GM12878 (cell line): ENCODE measurements around the gene BDH1. TPM values are rescaled to one million over a fixed set of nuclear protein-coding genes. Genes with fewer than 3 reads are reported as not detected.
"Not testable (repeated sequence)": the region's sequence is repeated elsewhere in the genome, so short reads cannot be mapped to it uniquely, and the experiment has no call there.

Experiments
- ATAC-seq: fragments of 200-7000 bp; cut with Tn5 transposase; 3 replicates; pipeline ENCODE4 v1.9.1; 2020; ENCODE audit warnings: mild to moderate bottlenecking, moderate library complexity
- BruUV-seq: library from RNA; stranded (reverse); fragments of 400-500 nt; replicated peaks from 2 replicates; lab custom pipeline; 2021; lab: Mats Ljungman, UMichigan
- CTCF ChIA-PET: fragments of 300-600 bp; sonication (Branson Sonifier 250); formaldehyde crosslinking; extraction: SDS; loops from one replicate; lab custom pipeline; 2021; ENCODE audit warnings: inconsistent platforms; lab: Yijun Ruan, JAX
- POLR2A ChIA-PET: fragments of 350-600 bp; formaldehyde crosslinking; extraction: SDS; loops from one replicate; lab custom pipeline; 2021; ENCODE audit warnings: inconsistent platforms; lab: Charles Lee
- RAD21 ChIA-PET: fragments of 300-600 bp; sonication (Branson Sonifier 250); formaldehyde crosslinking; loops from one replicate; lab custom pipeline; 2023; ENCODE audit warnings: antibody characterized with exemption; ENCODE audit not compliant: unreplicated experiment; lab: Charles Lee
- SMC1A ChIA-PET: fragments of 300-600 bp; sonication (Branson Sonifier 250); formaldehyde crosslinking; loops from one replicate; lab custom pipeline; 2023; ENCODE audit not compliant: unreplicated experiment, uncharacterized antibody; lab: Charles Lee
- DNase-seq: peaks from one replicate; pipeline ENCODE4 v3.0.0-alpha.2; 2011; ENCODE audit warnings: low read depth, low spot score
- FAIRE-seq: peaks from 3 replicates; lab custom pipeline; 2011; peaks lifted over from hg19 to GRCh38; lab: Jason Lieb, UNC
- H2AFZ ChIP-seq: 2 replicates; pipeline ENCODE4 v1.6.0; 2011; ENCODE audit warnings: low read depth, low read length, control low read depth; ENCODE audit not compliant: control insufficient read depth
- H3K27ac ChIP-seq: 2 replicates; pipeline ENCODE4 v1.5.1; 2011; ENCODE audit warnings: control low read depth; ENCODE audit not compliant: control insufficient read depth, insufficient read depth
- H3K27me3 ChIP-seq, 2 experiments: replicated peaks in 1 of 2; 2 replicates each; pipeline versions ENCODE4 v1.6.0 to v1.6.1; 2011; ENCODE audit warnings: low read length in 1 of 2; ENCODE audit not compliant: control insufficient read depth in 2 of 2, insufficient read depth in 2 of 2
- H3K36me3 ChIP-seq, 2 experiments: 2 replicates each; pipeline ENCODE4 v1.5.1; 2011; ENCODE audit warnings: low read length in 1 of 2; ENCODE audit not compliant: control insufficient read depth in 2 of 2, insufficient read depth in 2 of 2
- H3K4me1 ChIP-seq: 2 replicates; pipeline ENCODE4 v1.6.1; 2011; ENCODE audit warnings: mild to moderate bottlenecking, low read length, moderate library complexity, mixed read lengths; ENCODE audit not compliant: control insufficient read depth, insufficient read depth
- H3K4me2 ChIP-seq: 2 replicates; pipeline ENCODE4 v1.6.0; 2011; ENCODE audit warnings: control low read depth; ENCODE audit not compliant: control insufficient read depth, insufficient read depth
- H3K4me3 ChIP-seq: fragments of 200-600 bp; sonication (generic); 2 replicates; pipeline ENCODE4 v1.5.1; 2016
- H3K79me2 ChIP-seq: 2 replicates; pipeline ENCODE4 v1.6.0; 2011; ENCODE audit warnings: low read length; ENCODE audit not compliant: control insufficient read depth, insufficient read depth
- H3K9ac ChIP-seq: 2 replicates; pipeline ENCODE4 v1.8.0; 2011; ENCODE audit warnings: low read length, control low read depth, mixed read lengths; ENCODE audit not compliant: control insufficient read depth, insufficient read depth
- H3K9me3 ChIP-seq: replicated peaks from 3 replicates; pipeline ENCODE4 v1.5.1; 2011; ENCODE audit warnings: mild to moderate bottlenecking, low read length; ENCODE audit not compliant: control insufficient read depth, insufficient read depth
- H4K20me1 ChIP-seq: 2 replicates; pipeline ENCODE4 v1.6.0; 2011; ENCODE audit not compliant: control insufficient read depth, insufficient read depth
- BCLAF1 ChIP-seq: fragments of 450-650 bp; IDR thresholded peaks from 2 replicates; pipeline ENCODE4 v1.6.1; 2017; ENCODE audit warnings: antibody characterized with exemption, mild to moderate bottlenecking, moderate library complexity
- EGR1 ChIP-seq, 2 experiments: IDR thresholded peaks; 1 replicate in 1 of 2; 2 replicates in 1 of 2; pipeline ENCODE4 v1.6.1; 2011 to 2012; ENCODE audit warnings: low read depth in 2 of 2, low read length in 2 of 2, borderline replicate concordance in 1 of 2, mild to moderate bottlenecking in 1 of 2, moderate library complexity in 1 of 2
- ETV6 ChIP-seq, 2 experiments: fragments of 450-650 bp in 1 of 2; IDR thresholded peaks in 1 of 2; conservative IDR thresholded peaks in 1 of 2; 2 replicates each; pipeline ENCODE4 v1.6.1; 2014; ENCODE audit warnings: antibody characterized with exemption in 1 of 2, borderline replicate concordance in 1 of 2, low read depth in 1 of 2, mild to moderate bottlenecking in 1 of 2, moderate library complexity in 1 of 2
- HDAC2 ChIP-seq: fragments of 200-600 bp; sonication (generic); IDR thresholded peaks from 2 replicates; pipeline ENCODE4 v1.6.1; 2017
- RAD51 ChIP-seq: fragments of 450-650 bp; IDR thresholded peaks from 2 replicates; pipeline ENCODE4 v1.6.1; 2016; ENCODE audit warnings: moderate library complexity, mild to moderate bottlenecking, inconsistent platforms
- SMARCA5 ChIP-seq: fragments of 450-650 bp; IDR thresholded peaks from 2 replicates; pipeline ENCODE4 v1.6.1; 2017; ENCODE audit warnings: mild to moderate bottlenecking
- TAF1 ChIP-seq: IDR thresholded peaks from 2 replicates; pipeline ENCODE4 v1.6.1; 2011; ENCODE audit warnings: mild to moderate bottlenecking, low read depth, low read length, borderline replicate concordance
- ZNF274 ChIP-seq: IDR thresholded peaks from one replicate; pipeline ENCODE4 v1.8.0; 2011; ENCODE audit not compliant: insufficient read length, insufficient read depth
- WGBS: methylation state at CpG from one replicate; pipeline ENCODE4 v1.1.6; 2016; ENCODE audit warnings: low lambda C conversion rate; ENCODE audit not compliant: insufficient replicate concordance, insufficient coverage; ENCODE audit errors: missing lambda C conversion rate; 5-methylcytosine and 5-hydroxymethylcytosine counted together
- in situ Hi-C: fragments of 300-500 bp; cut with MboI; formaldehyde crosslinking; loops from 9 replicates; pipeline ENCODE4 v1.14.3; 2018; ENCODE audit warnings: mixed read lengths
- intact Hi-C: fragments of 100-400 bp; cut with micrococcal nuclease; formaldehyde crosslinking; loops from one replicate; pipeline ENCODE4 v1.14.2; 2022; ENCODE audit not compliant: unreplicated experiment
- polyA plus RNA-seq, 11 experiments: library from polyadenylated mRNA; depleted of rRNA in 4 of 11; unstranded in 6 of 11; stranded (reverse) in 5 of 11; fragments of >200 nt; fragmentation: Nextera tagmentation in 4 of 11; fragmentation: Illumina TruSeq in 1 of 11; extraction: Ambion mirVana in 4 of 11; extraction: Trizol in 1 of 11; gene quantifications; 1 replicate in 1 of 11; 2 replicates in 10 of 11; pipeline versions ENCODE4 v1.2.1 to v1.2.3, GENCODE V29; 2011 to 2016; ENCODE audit warnings: inconsistent platforms in 2 of 11, missing spikeins in 2 of 11, low read depth in 1 of 11
- total RNA-seq, 4 experiments: library from RNA; depleted of rRNA in 3 of 4; stranded (reverse); fragments of >200 nt in 3 of 4; fragmentation: Illumina TruSeq in 1 of 4; extraction: Trizol in 1 of 4; gene quantifications; 2 replicates each; pipeline versions ENCODE4 v1.2.1 to v1.2.3, GENCODE V29; 2013 to 2021

BDH1 gene
- total and polyA plus RNA-seq, 10 of the 15 experiments (the other 5 are each of a cell fraction or from before 2014, with no cell fraction given) = 11.3 to 84.5 (median 60.3) TPM

- 0 out of 2 replicates have a peak overlapping the region, but pooled peaks have one; percentile 1 for H3K27ac ChIP-seq
- BruUV-seq, H3K4me2 ChIP-seq, H4K20me1 ChIP-seq, SMC1A ChIA-PET, H3K9me3 ChIP-seq, H3K9ac ChIP-seq, intact Hi-C loops, POLR2A ChIA-PET, H3K79me2 ChIP-seq, ATAC-seq, H3K4me3 ChIP-seq, FAIRE-seq, H3K27me3 ChIP-seq, H3K4me1 ChIP-seq, DNase-seq, H2AFZ ChIP-seq: not testable (repeated sequence)
- in situ Hi-C loops = loop anchor here (25.0 kb wide), 1 partner anchor 530 kb away; no protein-coding TSS in a partner anchor
- H3K36me3 ChIP-seq = peaks cover 0 to 11% of the 10 kb centered on the region in 2 experiments; a peak in 3 of 4 replicates
- WGBS = 30% methylated on average over 5 of the region's 12 CpGs
- RAD21 ChIA-PET = interaction anchor here (1.1 to 1.5 kb wide), 2 partner anchors 10 to 260 kb away, joined by 3 read pairs; no protein-coding TSS in a partner anchor
- TF ChIP-seq ETV6 (conservative IDR thresholded peaks at IDR 0.05 in 1 of 2, IDR thresholded peaks at IDR 0.05 in 1 of 2; ENCODE audit: borderline replicate concordance in 1 of 2, low read depth in 1 of 2) (peak in 1 of 2 experiments; percentile 16; a peak in 2 of 4 replicates), EGR1 (IDR thresholded peaks at IDR 0.05; ENCODE audit: borderline replicate concordance in 1 of 2, low read depth in 2 of 2, low read length in 2 of 2) (0 out of 3 replicates have a peak, but pooled peaks of 1 of the 2 experiments have one; percentile 26), SMARCA5 (0 out of 2 replicates have a peak, but pooled peaks have one; percentile 22)
- CTCF ChIA-PET = interaction anchor here (0.5 to 1.1 kb wide), 3 partner anchors 9 to 260 kb away, joined by 3 to 6 read pairs (median 4); no protein-coding TSS in a partner anchor
These were observed 38.7 kb downstream of the BDH1 start for GRCh38 chr3:197516890-197517606.

GRCh38 chr3:197516517-197516889, 39.3 kb downstream of the BDH1 start:
- Histone ChIP-seq H3K9me3 (no peaks in the 10 kb centered on the region), H3K4me1 (no peaks in the 10 kb centered on the region), H3K27ac (0 out of 2 replicates have a peak overlapping the region, but pooled peaks have one; percentile 1), H3K4me3 (no peak overlapping the region), H3K36me3 (peaks cover 0 to 11% of the 10 kb centered on the region in 2 experiments; a peak in 3 of 4 replicates), H3K9ac (no peak overlapping the region), H3K79me2 (no peaks in the 10 kb centered on the region), H3K4me2 (no peak overlapping the region), H3K27me3 (no peaks in the 10 kb centered on the region), H4K20me1 (no peaks in the 10 kb centered on the region), H2AFZ (no peak overlapping the region)
- 49% methylated on average over 6 of the region's 6 CpGs for WGBS
- peak; percentile 26; the same call in 1 of the 3 replicates for ATAC-seq
- in situ Hi-C loops (loop anchor here (25.0 kb wide), 1 partner anchor 529 kb away; no protein-coding TSS in a partner anchor), intact Hi-C loops (no loop called here)
- FAIRE-seq = no peak
- DNase-seq = no peak
- ChIA-PET POLR2A (no interaction called here), CTCF (interaction anchor here (0.5 to 1.1 kb wide), 3 partner anchors 8 to 260 kb away, joined by 3 to 6 read pairs (median 4); no protein-coding TSS in a partner anchor), RAD21 (interaction anchor here (1.1 to 1.5 kb wide), 2 partner anchors 10 to 259 kb away, joined by 3 read pairs; no protein-coding TSS in a partner anchor), SMC1A (interaction anchor here (0.9 kb wide), 1 partner anchor 294 kb away, joined by 5 read pairs; no protein-coding TSS in a partner anchor)
- BruUV-seq = no TSS peak
- no peak for TF ChIP-seq BCLAF1
- TF ChIP-seq RAD51 = no peak
- no peak for TF ChIP-seq HDAC2
- no peak for TF ChIP-seq ZNF274
- no peak for TF ChIP-seq TAF1
